ENCODE measurements around the gene PGM1.

Gene PGM1

GRCh38 chr1:63663301-63663700 lies 70.1 kb downstream of the PGM1 start:
- H3K4me3 ChIP-seq (replicated peaks; ENCODE audit: low read depth, low read length), result no peak overlapping the region
- no peaks in the 10 kb centered on the region for H3K27me3 ChIP-seq (replicated peaks; ENCODE audit: control insufficient read depth, insufficient read depth, low read length)
- H3K36me3 ChIP-seq (ENCODE audit: control insufficient read depth, insufficient read depth, low read length), result peaks cover 2% of the 10 kb centered on the region
- no peak for DNase-seq (ENCODE audit: extremely low read depth, insufficient read length)
- TF ChIP-seq CTCF (IDR thresholded peaks at IDR 0.05; ENCODE audit: insufficient read depth, low read length, poor library complexity, severe bottlenecking), result no peak

GRCh38 chr1:63663873-63664272 lies 70.7 kb downstream of the PGM1 start:
- Histone ChIP-seq H3K36me3 (ENCODE audit: control insufficient read depth, insufficient read depth, low read length) (peaks cover 2% of the 10 kb centered on the region), H3K4me3 (replicated peaks; ENCODE audit: low read depth, low read length) (no peak overlapping the region), H3K27me3 (replicated peaks; ENCODE audit: control insufficient read depth, insufficient read depth, low read length) (no peaks in the 10 kb centered on the region)
- TF ChIP-seq CTCF (IDR thresholded peaks at IDR 0.05; ENCODE audit: insufficient read depth, low read length, poor library complexity, severe bottlenecking), result no peak
- DNase-seq (ENCODE audit: extremely low read depth, insufficient read length), result no peak

- Histone ChIP-seq H3K36me3 (ENCODE audit: control insufficient read depth, insufficient read depth, low read length) (peaks cover under 1% of the 10 kb centered on the region), H3K27me3 (replicated peaks; ENCODE audit: control insufficient read depth, insufficient read depth, low read length) (no peaks in the 10 kb centered on the region), H3K4me3 (replicated peaks; ENCODE audit: low read depth, low read length) (no peak overlapping the region)
- TF ChIP-seq CTCF (IDR thresholded peaks at IDR 0.05; ENCODE audit: insufficient read depth, low read length, poor library complexity, severe bottlenecking), result no peak
- DNase-seq (ENCODE audit: extremely low read depth, insufficient read length), result no peak
Measured at GRCh38 chr1:63664742-63665141, 71.5 kb downstream of the PGM1 start.

- H3K27me3 ChIP-seq (replicated peaks; ENCODE audit: control insufficient read depth, insufficient read depth, low read length), result no peaks in the 10 kb centered on the region
- no peaks in the 10 kb centered on the region for H3K36me3 ChIP-seq (ENCODE audit: control insufficient read depth, insufficient read depth, low read length)
- no peak for DNase-seq (ENCODE audit: extremely low read depth, insufficient read length)
- no peak overlapping the region for H3K4me3 ChIP-seq (replicated peaks; ENCODE audit: low read depth, low read length)
- TF ChIP-seq CTCF (IDR thresholded peaks at IDR 0.05; ENCODE audit: insufficient read depth, low read length, poor library complexity, severe bottlenecking), result no peak
Measured at GRCh38 chr1:63665410-63665809, 72.2 kb downstream of the PGM1 start.

GRCh38 chr1:63665824-63666223 lies 72.6 kb downstream of the PGM1 start:
- Histone ChIP-seq H3K36me3 (ENCODE audit: control insufficient read depth, insufficient read depth, low read length) (no peaks in the 10 kb centered on the region), H3K4me3 (replicated peaks; ENCODE audit: low read depth, low read length) (no peak overlapping the region), H3K27me3 (replicated peaks; ENCODE audit: control insufficient read depth, insufficient read depth, low read length) (no peaks in the 10 kb centered on the region)
- no peak for TF ChIP-seq CTCF (IDR thresholded peaks at IDR 0.05; ENCODE audit: insufficient read depth, low read length, poor library complexity, severe bottlenecking)
- DNase-seq (ENCODE audit: extremely low read depth, insufficient read length), result no peak

- DNase-seq (ENCODE audit: extremely low read depth, insufficient read length), result no peak
- Histone ChIP-seq H3K4me3 (replicated peaks; ENCODE audit: low read depth, low read length) (no peak overlapping the region), H3K36me3 (ENCODE audit: control insufficient read depth, insufficient read depth, low read length) (no peaks in the 10 kb centered on the region), H3K27me3 (replicated peaks; ENCODE audit: control insufficient read depth, insufficient read depth, low read length) (no peaks in the 10 kb centered on the region)
- TF ChIP-seq CTCF (IDR thresholded peaks at IDR 0.05; ENCODE audit: insufficient read depth, low read length, poor library complexity, severe bottlenecking), result no peak
Measured at GRCh38 chr1:63668298-63668697, 75.1 kb downstream of the PGM1 start.

Measured in GM06990 (cell line).